AG10803 (cell line): ENCODE results near the gene TCP1.
"Not testable (repeated sequence)": the region's sequence is repeated elsewhere in the genome, so short reads cannot be mapped to it uniquely, and the experiment has no call there.

ENCODE experiments used
- DNase-seq: peaks from one replicate; pipeline ENCODE4 v3.0.0; 2010; ENCODE audit warnings: low read depth
- H3K4me3 ChIP-seq: 2 replicates; pipeline ENCODE4 v1.5.1; 2011; ENCODE audit warnings: mild to moderate bottlenecking, low read length, control low read depth
- TF ChIP-seq, protein P1 (sequence below): conservative IDR thresholded peaks from 2 replicates; pipeline ENCODE4 v1.5.1; 2011; ENCODE audit warnings: mild to moderate bottlenecking, low read length, control low read depth, inconsistent platforms

Gene TCP1

DNA sequence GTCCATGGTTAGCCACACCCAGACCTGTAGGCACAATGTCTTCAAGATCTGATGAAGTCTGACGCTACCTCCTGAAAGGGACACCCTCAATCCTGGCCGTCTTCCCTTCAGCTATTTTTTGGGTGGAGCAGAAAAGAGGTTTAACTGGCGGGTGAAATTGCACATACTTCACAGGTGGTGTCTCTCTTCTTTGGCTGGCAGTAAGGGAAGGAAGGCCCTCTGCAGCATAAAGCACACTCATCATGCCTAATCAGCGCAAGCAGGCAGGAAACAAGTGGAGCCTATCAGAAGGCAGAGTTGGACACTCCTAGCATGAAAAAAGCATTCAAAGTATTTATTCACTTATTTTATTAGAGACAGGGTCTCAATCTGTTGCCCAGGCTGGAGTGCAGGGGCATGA, 43.5 kb upstream of the TCP1 start:
- DNase-seq = no peak
- TF ChIP-seq, protein P1, sequence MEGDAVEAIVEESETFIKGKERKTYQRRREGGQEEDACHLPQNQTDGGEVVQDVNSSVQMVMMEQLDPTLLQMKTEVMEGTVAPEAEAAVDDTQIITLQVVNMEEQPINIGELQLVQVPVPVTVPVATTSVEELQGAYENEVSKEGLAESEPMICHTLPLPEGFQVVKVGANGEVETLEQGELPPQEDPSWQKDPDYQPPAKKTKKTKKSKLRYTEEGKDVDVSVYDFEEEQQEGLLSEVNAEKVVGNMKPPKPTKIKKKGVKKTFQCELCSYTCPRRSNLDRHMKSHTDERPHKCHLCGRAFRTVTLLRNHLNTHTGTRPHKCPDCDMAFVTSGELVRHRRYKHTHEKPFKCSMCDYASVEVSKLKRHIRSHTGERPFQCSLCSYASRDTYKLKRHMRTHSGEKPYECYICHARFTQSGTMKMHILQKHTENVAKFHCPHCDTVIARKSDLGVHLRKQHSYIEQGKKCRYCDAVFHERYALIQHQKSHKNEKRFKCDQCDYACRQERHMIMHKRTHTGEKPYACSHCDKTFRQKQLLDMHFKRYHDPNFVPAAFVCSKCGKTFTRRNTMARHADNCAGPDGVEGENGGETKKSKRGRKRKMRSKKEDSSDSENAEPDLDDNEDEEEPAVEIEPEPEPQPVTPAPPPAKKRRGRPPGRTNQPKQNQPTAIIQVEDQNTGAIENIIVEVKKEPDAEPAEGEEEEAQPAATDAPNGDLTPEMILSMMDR = no peak
- no peak overlapping the region for H3K4me3 ChIP-seq

DNA sequence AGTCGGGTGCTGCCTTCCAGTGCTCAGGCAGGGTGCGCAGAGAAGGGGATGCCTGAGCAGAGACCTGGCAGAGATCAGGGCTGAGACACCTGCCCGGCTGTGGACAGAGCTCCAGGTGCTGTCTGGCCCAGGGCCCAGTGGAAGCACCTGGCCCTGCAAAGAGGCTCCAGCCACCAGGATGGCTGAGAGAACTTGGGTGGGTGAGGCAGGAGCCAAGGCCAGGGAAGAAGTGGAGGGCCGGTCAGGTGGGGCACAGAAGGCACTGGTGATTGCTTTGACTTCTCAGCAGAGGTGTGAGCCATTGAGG, 41.9 kb upstream of the TCP1 start:
- H3K4me3 ChIP-seq = no peak overlapping the region
- DNase-seq = no peak
- TF ChIP-seq, protein P1 = no peak

DNA sequence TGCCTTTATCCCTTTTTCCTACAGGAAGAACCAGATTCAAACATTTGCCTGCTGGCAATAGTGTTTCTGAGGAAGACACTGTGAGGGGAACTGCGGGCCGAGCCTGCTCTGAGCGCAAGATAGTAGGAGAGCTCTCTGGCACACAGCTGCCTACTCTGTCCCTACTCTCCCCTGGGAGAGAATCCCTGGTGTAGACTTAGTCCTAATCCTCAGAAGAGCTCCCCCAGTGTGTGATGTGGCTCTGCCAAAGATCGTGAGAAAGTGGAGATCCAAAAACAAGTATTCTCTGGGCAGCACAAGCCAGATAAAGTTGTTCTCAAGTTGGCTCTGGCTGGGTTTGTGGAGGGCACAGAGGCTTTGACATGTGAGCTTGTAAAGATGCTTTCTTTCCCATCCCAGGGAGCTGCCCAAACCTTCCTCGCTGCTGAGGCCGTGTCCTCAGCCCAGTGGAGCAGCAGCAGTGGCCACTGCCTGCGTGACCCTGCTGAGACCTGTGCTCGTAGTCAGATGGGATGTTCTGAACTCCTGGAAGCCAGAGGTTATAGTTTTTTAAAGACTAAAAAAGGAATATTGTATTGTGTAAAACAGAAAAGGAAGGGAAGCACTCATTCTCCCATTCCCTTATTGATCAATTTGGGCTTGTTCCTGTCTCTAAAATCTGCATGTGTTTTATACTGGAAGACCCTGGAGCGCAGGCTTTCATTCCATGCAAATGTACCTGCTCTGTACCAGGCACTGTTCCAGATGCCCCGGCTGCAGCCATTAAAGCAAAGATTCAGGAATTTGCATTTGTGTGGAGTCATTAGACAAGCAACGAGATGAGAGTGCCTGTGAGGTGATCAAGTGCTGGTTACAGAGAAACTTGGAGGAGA, 41.3 kb upstream of the TCP1 start:
- TF ChIP-seq, protein P1 = no peak

DNA sequence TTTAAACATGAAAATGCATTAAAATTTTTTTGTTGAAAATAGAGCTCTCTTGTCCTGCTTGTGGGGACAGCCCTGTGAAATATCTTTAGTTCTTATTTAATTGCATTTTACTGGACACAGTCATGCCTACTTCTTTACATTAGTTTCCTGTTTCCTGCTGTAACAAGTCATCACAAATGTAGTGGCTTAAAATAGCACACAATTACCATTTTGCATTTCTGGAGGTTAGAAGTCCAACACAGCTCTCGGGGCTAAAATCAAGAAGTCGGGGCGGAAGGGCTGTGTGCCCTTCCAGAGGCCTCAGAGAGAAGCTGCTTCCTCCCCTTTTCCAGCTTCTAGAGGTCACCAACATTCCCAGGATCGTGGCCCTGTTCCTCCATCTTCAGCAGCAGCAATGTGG, 40.1 kb upstream of the TCP1 start:
- DNase-seq = no peak
- TF ChIP-seq, protein P1 = no peak

More for the DNA sequence above, 41.3 kb upstream of the TCP1 start:
- DNase-seq = no peak
- no peak overlapping the region for H3K4me3 ChIP-seq

DNA sequence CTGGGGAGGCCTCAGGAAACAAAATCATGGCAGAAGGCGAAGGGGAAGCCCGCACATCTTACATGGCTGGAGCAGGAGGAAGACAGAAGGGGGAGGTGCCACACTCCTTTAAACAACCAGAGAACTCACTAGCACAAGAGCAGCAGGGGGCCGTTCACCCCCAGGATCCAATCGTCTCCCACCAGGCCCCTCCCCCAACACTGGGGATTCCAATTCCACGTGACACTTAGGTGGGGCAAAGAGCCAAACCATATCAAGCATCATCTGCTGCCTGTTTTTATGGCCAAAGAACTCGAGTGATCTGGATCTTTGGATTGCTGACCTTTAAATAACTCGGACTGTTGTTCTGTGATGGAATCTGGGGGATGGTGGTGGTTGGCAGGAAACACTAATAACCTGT, 38.7 kb upstream of the TCP1 start:
- peak; percentile 29 for DNase-seq
- no peak overlapping the region for H3K4me3 ChIP-seq
- TF ChIP-seq, protein P1 = no peak

More for the DNA sequence above, 40.1 kb upstream of the TCP1 start:
- no peak overlapping the region for H3K4me3 ChIP-seq

DNA sequence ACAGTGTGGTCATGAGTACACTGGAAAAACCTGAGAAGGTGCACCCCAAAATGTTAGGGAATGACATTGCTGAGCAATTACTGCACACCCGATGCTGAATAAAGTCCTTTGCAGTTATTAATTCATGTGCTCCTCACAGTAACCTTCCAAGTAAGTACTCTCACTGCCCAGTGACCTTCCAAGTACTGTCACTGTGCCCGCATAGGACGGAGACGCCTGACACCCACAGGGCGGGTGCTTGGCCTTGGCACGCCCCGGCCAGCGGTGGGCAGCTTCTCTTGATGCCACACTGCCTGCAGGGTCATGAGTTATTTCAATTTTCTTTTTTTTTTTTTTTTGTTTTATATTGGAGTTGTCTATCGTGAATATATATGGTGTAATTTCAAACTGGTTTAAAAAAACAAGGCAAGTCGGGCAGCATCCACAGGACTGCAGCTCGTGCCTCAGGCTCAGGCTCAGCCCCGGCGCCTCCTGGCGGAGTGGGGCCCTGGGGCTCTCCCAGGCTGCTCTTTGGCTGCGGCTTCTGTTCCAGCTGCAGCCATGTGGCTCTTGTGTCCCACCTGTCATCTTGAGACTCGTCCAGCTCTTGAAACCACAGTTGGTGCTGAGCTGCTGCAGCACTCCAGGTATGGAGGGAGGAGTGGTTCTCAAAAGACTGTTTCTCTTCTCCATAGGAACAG, 37.7 kb upstream of the TCP1 start:
- no peak overlapping the region for H3K4me3 ChIP-seq
- TF ChIP-seq, protein P1 = no peak
- no peak for DNase-seq

DNA sequence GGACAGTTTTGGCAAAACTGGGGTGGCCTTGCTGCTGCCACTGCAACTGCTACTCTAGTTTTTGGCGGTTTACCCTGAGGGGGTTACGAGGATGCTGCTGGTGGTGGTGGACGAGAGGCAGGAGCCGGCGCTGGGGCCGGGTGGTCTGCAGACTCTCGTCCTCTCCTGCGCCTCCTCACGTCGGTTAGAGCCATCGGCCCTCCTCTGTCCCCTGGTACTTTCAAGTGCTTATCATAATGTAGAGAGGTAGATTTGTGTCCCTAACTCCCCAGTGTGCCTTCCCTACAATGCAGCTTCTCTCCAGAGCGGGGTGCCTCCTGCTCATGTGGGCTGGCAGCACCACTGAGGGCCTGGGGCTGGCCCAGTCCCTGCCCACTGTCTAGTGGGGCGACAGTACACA, 36.6 kb upstream of the TCP1 start:
- TF ChIP-seq, protein P1 = no peak
- no peak overlapping the region for H3K4me3 ChIP-seq
- no peak for DNase-seq

DNA sequence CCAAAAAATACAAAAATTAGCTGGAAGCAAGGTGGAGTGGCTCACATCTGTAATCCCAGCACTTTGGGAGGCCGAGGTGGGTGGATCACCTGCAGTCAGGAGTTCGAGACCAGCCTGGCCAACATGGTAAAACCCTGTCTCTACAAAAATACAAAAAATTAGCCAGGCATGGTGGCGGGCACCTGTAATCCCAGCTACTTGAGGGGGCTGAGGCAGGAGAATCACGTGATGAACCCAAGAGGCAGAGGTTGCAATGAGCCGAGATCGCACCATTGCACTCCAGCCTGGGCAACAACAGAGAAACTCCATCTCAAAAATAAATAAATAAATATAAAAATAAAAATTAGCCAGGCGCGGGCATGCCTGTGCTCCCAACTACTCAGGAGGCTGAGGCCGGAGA, 35.3 kb upstream of the TCP1 start:
- DNase-seq, H3K4me3 ChIP-seq: not testable (repeated sequence)
